Right lobe of liver (tissue), 6 donors: ENCODE results near the gene COPS7A. TPM values are rescaled to one million over a fixed set of nuclear protein-coding genes. Genes with fewer than 3 reads are reported as not detected.
A peak's percentile ranks its signal among the peaks of the same experiment; 100 is the strongest.

Source experiments
- ATAC-seq, 4 donors: fragments of 200-7000 bp; cut with Tn5 transposase; one replicate each; pipeline ENCODE4 v1.9.1; 2020; ENCODE audit warnings: mild to moderate bottlenecking in 4 of 4, moderate library complexity in 4 of 4
- DNase-seq, 3 donors: peaks; one replicate each; pipeline ENCODE4 v3.0.0-alpha.2; 2020
- H3K27ac ChIP-seq, 3 donors: fragments of 200-600 bp; one replicate each; pipeline ENCODE4 v1.8.0; 2022
- H3K27me3 ChIP-seq, 2 donors: fragments of 200-600 bp; one replicate each; pipeline ENCODE4 v1.8.0; 2022
- H3K36me3 ChIP-seq, 4 donors: fragments of 200-600 bp; sonication (generic) in 1 of 4; one replicate each; pipeline versions ENCODE4 v1.5.1 to v1.8.0; 2017 to 2022; ENCODE audit warnings: control low read depth in 1 of 4
- H3K4me1 ChIP-seq, 4 donors: fragments of 200-600 bp; sonication (generic) in 1 of 4; one replicate each; pipeline versions ENCODE4 v1.5.1 to v1.8.0; 2017 to 2022; ENCODE audit warnings: control low read depth in 1 of 4
- H3K4me3 ChIP-seq, 3 donors: fragments of 200-600 bp; one replicate each; pipeline ENCODE4 v1.8.0; 2022
- H3K9me3 ChIP-seq, 4 donors: fragments of 200-600 bp; sonication (generic) in 1 of 4; one replicate each; pipeline versions ENCODE4 v1.5.1 to v1.8.0; 2017 to 2022; ENCODE audit warnings: control low read depth in 1 of 4
- CTCF ChIP-seq, 4 donors: fragments of 200-600 bp in 3 of 4; fragments of 450-650 bp in 1 of 4; IDR thresholded peaks; one replicate each; pipeline versions ENCODE4 v1.5.1 to v1.8.0; 2016 to 2022; ENCODE audit warnings: antibody characterized with exemption in 4 of 4, mild to moderate bottlenecking in 2 of 4
- POLR2A ChIP-seq: fragments of 450-650 bp; IDR thresholded peaks from one replicate; pipeline ENCODE4 v1.6.1; 2017; ENCODE audit warnings: antibody characterized with exemption, mild to moderate bottlenecking
- WGBS: methylation state at CpG from one replicate; pipeline ENCODE4 v1.1.6; 2018; ENCODE audit warnings: low coverage, low lambda C conversion rate; ENCODE audit not compliant: insufficient coverage; ENCODE audit errors: missing lambda C conversion rate; 5-methylcytosine and 5-hydroxymethylcytosine counted together
- intact Hi-C, 2 donors: fragments of 100-400 bp; cut with DNase I; formaldehyde crosslinking; loops; one replicate each; pipeline versions ENCODE4 v1.11.2 to v1.14.1; 2022
- total RNA-seq, 6 experiments: library from RNA; depleted of rRNA in 2 of 6; stranded (reverse); fragments of >200 nt in 2 of 6; fragmentation: NEBNext Ultra II Directional in 3 of 6; extraction: Animal tissue kit (Norgen Biotek cat#: 25700) in 3 of 6; gene quantifications; one replicate each; pipeline versions ENCODE4 v1.1.0 to v1.2.4, GENCODE V29; 2016 to 2023
- donor health status: DM: no; HTN: yes; CAD: no.
- donor health status: DM: no; HTN: no; CAD: no.
- donor health status: DM: no; HTN: no; CAD: no.
- donor health status: DM: no; HTN: yes; CAD: no.
- donor health status: DM: no; HTN: yes; CAD: no.

COPS7A gene
- total RNA-seq, 6 experiments from 2014 or later: 26.7 to 49.5 (median 30.6) TPM

- Histone ChIP-seq H3K36me3 (peaks cover 0 to 52% (median 29%) of the 10 kb centered on the region in 4 donors), H3K27me3 (no peaks in the 10 kb centered on the region), H3K4me1 (peaks cover 0 to 8% (median 0%) of the 10 kb centered on the region in 4 donors), H3K9me3 (no peaks in the 10 kb centered on the region), H3K27ac (no peak overlapping the region), H3K4me3 (no peak overlapping the region)
- DNase-seq (no peak), ATAC-seq (no peak)
- intact Hi-C loops: no loop called here
- 64% methylated on average over 3 of the region's 4 CpGs for WGBS
- no peak for TF ChIP-seq CTCF (IDR thresholded peaks at IDR 0.05)
- no peak for TF ChIP-seq POLR2A
Observed at GRCh38 chr12:6747216-6747615, 23.4 kb downstream of the COPS7A start.

- no CpG with 5 or more reads among the region's 28 CpGs for WGBS
- ATAC-seq: no peak
- TF ChIP-seq POLR2A: no peak
- TF ChIP-seq CTCF (IDR thresholded peaks at IDR 0.05): no peak
- H3K36me3 ChIP-seq: peaks cover 0 to 52% (median 29%) of the 10 kb centered on the region in 4 donors
- peaks cover 0 to 10% (median 0%) of the 10 kb centered on the region in 4 donors for H3K4me1 ChIP-seq
- H3K27me3 ChIP-seq: no peaks in the 10 kb centered on the region
- intact Hi-C loops: no loop called here
- H3K9me3 ChIP-seq: no peaks in the 10 kb centered on the region
- no peak overlapping the region for H3K4me3 ChIP-seq
- H3K27ac ChIP-seq: no peak overlapping the region
- DNase-seq: no peak
Observed at GRCh38 chr12:6748761-6749160, 24.9 kb downstream of the COPS7A start.

- Histone ChIP-seq H3K36me3 (peaks cover 0 to 52% (median 29%) of the 10 kb centered on the region in 4 donors), H3K4me3 (no peak overlapping the region), H3K4me1 (peaks cover 0 to 21% (median 5%) of the 10 kb centered on the region in 4 donors), H3K27me3 (no peaks in the 10 kb centered on the region), H3K9me3 (no peaks in the 10 kb centered on the region), H3K27ac (no peak overlapping the region)
- ATAC-seq (no peak), DNase-seq (no peak)
- no peak for TF ChIP-seq POLR2A
- no peak for TF ChIP-seq CTCF (IDR thresholded peaks at IDR 0.05)
- WGBS: 83% methylated on average over 4 of the region's 4 CpGs
- intact Hi-C loops: no loop called here
Observed at GRCh38 chr12:6750506-6750905, 26.7 kb downstream of the COPS7A start.

GRCh38 chr12:6751767-6752166 is 27.9 kb downstream of the COPS7A start:
- TF ChIP-seq POLR2A: no peak
- no peak for TF ChIP-seq CTCF (IDR thresholded peaks at IDR 0.05)
- WGBS: 77% methylated on average over 6 of the region's 7 CpGs
- peak overlapping the region; percentile 85 to 98 (median 97) for H3K4me3 ChIP-seq
- intact Hi-C loops: no loop called here
- H3K36me3 ChIP-seq: peaks cover 0 to 52% (median 29%) of the 10 kb centered on the region in 4 donors
- no peak for DNase-seq
- H3K9me3 ChIP-seq: no peaks in the 10 kb centered on the region
- peaks cover 0 to 21% (median 5%) of the 10 kb centered on the region in 4 donors for H3K4me1 ChIP-seq
- H3K27ac ChIP-seq: peak overlapping the region in 2 of 3 donors; percentile 93 to 99
- H3K27me3 ChIP-seq: no peaks in the 10 kb centered on the region
- ATAC-seq: no peak
